HCT116 (cell line): ENCODE data around the gene FGF11. TPM values are rescaled to one million over a fixed set of nuclear protein-coding genes. Genes with fewer than 3 reads are reported as not detected.

Experiments
- ATAC-seq: fragments of 200-7000 bp; cut with Tn5 transposase; 2 replicates; pipeline ENCODE4 v1.9.1; 2020; ENCODE audit warnings: mild to moderate bottlenecking, moderate library complexity
- BruUV-seq: library from RNA; stranded (reverse); fragments of 400-500 nt; replicated peaks from 2 replicates; lab custom pipeline; 2021; lab: Mats Ljungman, UMichigan
- CTCF ChIA-PET: fragments of 300-600 bp; sonication (Branson Sonifier 250); formaldehyde crosslinking; loops from one replicate; lab custom pipeline; 2021; ENCODE audit warnings: antibody characterized with exemption; lab: Charles Lee
- POLR2A ChIA-PET: fragments of 300-600, 350-600 bp; sonication (Branson Sonifier 250); formaldehyde crosslinking; loops from one replicate; lab custom pipeline; 2021; ENCODE audit warnings: antibody characterized with exemption; lab: Charles Lee
- RAD21 ChIA-PET, 2 experiments: fragments of 300-600 bp; sonication (Branson Sonifier 250); formaldehyde crosslinking; loops; one replicate each; lab custom pipeline; 2023; ENCODE audit warnings: low total read pairs in 2 of 2; ENCODE audit not compliant: uncharacterized antibody in 2 of 2, unreplicated experiment in 2 of 2, low non-redundant PET in 1 of 2; lab: Charles Lee
- DNase-seq: peaks from one replicate; pipeline ENCODE4 v3.0.0-alpha.2; 2010; ENCODE audit warnings: low read depth, low spot score
- H2AFZ ChIP-seq: fragments of 200-600 bp; shearing (Covaris generic), sonication (generic); 2 replicates; pipeline ENCODE4 v1.6.1; 2017; ENCODE audit warnings: low read depth, mixed run types, mixed read lengths, antibody characterized with exemption, low read length; ENCODE audit not compliant: poor library complexity, severe bottlenecking
- H3K27ac ChIP-seq: 2 replicates; pipeline ENCODE4 v1.5.1; 2012; ENCODE audit warnings: low read depth, low read length
- H3K27me3 ChIP-seq: fragments of 200-600 bp; sonication (generic); 2 replicates; pipeline ENCODE4 v1.6.1; 2016; ENCODE audit warnings: mixed run types, low read length, mixed read lengths; ENCODE audit not compliant: insufficient read depth
- H3K36me3 ChIP-seq, 2 experiments: fragments of 200-500 bp in 1 of 2; fragments of 200-600 bp in 1 of 2; sonication (Bioruptor generic) in 1 of 2; sonication (generic) in 1 of 2; 2 replicates each; pipeline versions ENCODE4 v1.5.1 to v1.6.1; 2014 to 2016; ENCODE audit warnings: low read length in 2 of 2, inconsistent platforms in 1 of 2, mixed read lengths in 1 of 2, mixed run types in 1 of 2; ENCODE audit not compliant: insufficient read depth in 2 of 2, control insufficient read depth in 1 of 2
- H3K4me1 ChIP-seq, 2 experiments: fragments of 200-600 bp in 1 of 2; sonication (generic) in 1 of 2; 2 replicates each; pipeline versions ENCODE4 v1.5.1 to v1.6.1; 2012 to 2017; ENCODE audit warnings: low read length in 2 of 2, inconsistent platforms in 1 of 2, mild to moderate bottlenecking in 1 of 2, mixed read lengths in 1 of 2, mixed run types in 1 of 2, moderate library complexity in 1 of 2; ENCODE audit not compliant: insufficient read depth in 2 of 2, control insufficient read depth in 1 of 2
- H3K4me2 ChIP-seq: fragments of 200-600 bp; sonication (generic); 2 replicates; pipeline ENCODE4 v1.6.1; 2017; ENCODE audit warnings: mixed run types, low read length, mixed read lengths
- H3K4me3 ChIP-seq, 2 experiments: fragments of 200-600 bp in 1 of 2; sonication (generic) in 1 of 2; replicated peaks in 1 of 2; 2 replicates each; pipeline ENCODE4 v1.5.1; 2011 to 2016; ENCODE audit warnings: low read length in 2 of 2, control low read depth in 1 of 2, low read depth in 1 of 2, mild to moderate bottlenecking in 1 of 2, mixed read lengths in 1 of 2, mixed run types in 1 of 2
- H3K79me2 ChIP-seq: fragments of 200-600 bp; sonication (generic); 2 replicates; pipeline ENCODE4 v1.6.1; 2017; ENCODE audit warnings: mild to moderate bottlenecking, mixed run types, low read length, moderate library complexity, mixed read lengths; ENCODE audit not compliant: insufficient read depth
- H3K9ac ChIP-seq: fragments of 200-600 bp; sonication (generic); 2 replicates; pipeline ENCODE4 v1.6.1; 2016; ENCODE audit warnings: low read length, mixed read lengths
- H3K9me2 ChIP-seq: fragments of 200-600 bp; sonication (generic), shearing (Covaris generic); 2 replicates; pipeline ENCODE4 v1.6.1; 2017; ENCODE audit warnings: mixed run types, mild to moderate bottlenecking, moderate library complexity; ENCODE audit not compliant: insufficient read depth
- H3K9me3 ChIP-seq, 2 experiments: fragments of 200-500 bp in 1 of 2; fragments of 200-600 bp in 1 of 2; sonication (Bioruptor generic) in 1 of 2; sonication (generic) in 1 of 2; 2 replicates each; pipeline ENCODE4 v1.6.1; 2014 to 2017; ENCODE audit warnings: low read length in 2 of 2, mixed read lengths in 2 of 2, inconsistent platforms in 1 of 2, low read depth in 1 of 2, mild to moderate bottlenecking in 1 of 2, mixed run types in 1 of 2, moderate library complexity in 1 of 2; ENCODE audit not compliant: control insufficient read depth in 1 of 2, insufficient read depth in 1 of 2
- H4K20me1 ChIP-seq: fragments of 200-600 bp; sonication (generic), shearing (Covaris generic); 2 replicates; pipeline ENCODE4 v1.6.1; 2017; ENCODE audit warnings: mixed run types, mild to moderate bottlenecking, moderate library complexity; ENCODE audit not compliant: insufficient read depth
- CBX3 ChIP-seq: IDR thresholded peaks from 2 replicates; pipeline ENCODE4 v1.6.1; 2012; ENCODE audit warnings: low read depth
- ELF1 ChIP-seq: IDR thresholded peaks from 2 replicates; pipeline ENCODE4 v1.6.1; 2012; ENCODE audit warnings: low read depth, borderline replicate concordance
- FOSL1 ChIP-seq: IDR thresholded peaks from 2 replicates; pipeline ENCODE4 v1.6.1; 2012; ENCODE audit warnings: low read depth
- SRF ChIP-seq: IDR thresholded peaks from 2 replicates; pipeline ENCODE4 v1.6.1; 2012; ENCODE audit warnings: low read depth
- TCF7L2 ChIP-seq: IDR thresholded peaks from 2 replicates; pipeline ENCODE4 v1.7.0; 2011; ENCODE audit warnings: borderline replicate concordance, inconsistent platforms; ENCODE audit not compliant: insufficient read depth, insufficient read length; ENCODE audit errors: extremely low read depth
- ZFX ChIP-seq: fragments of 450-650 bp; IDR thresholded peaks from 2 replicates; pipeline ENCODE4 v1.6.1; 2017
- intact Hi-C: fragments of 100-400 bp; cut with micrococcal nuclease; formaldehyde crosslinking; loops from 2 replicates; pipeline ENCODE4 v1.10.0; 2022
- total RNA-seq: library from RNA; stranded (reverse); gene quantifications from one replicate; pipeline ENCODE4 v1.2.1, GENCODE V29; 2021; ENCODE audit not compliant: unreplicated experiment
- TF ChIP-seq, protein P1 (sequence below): IDR thresholded peaks from 2 replicates; pipeline ENCODE4 v1.6.1; 2012; ENCODE audit warnings: low read depth
- TF ChIP-seq, protein P2 (sequence below): IDR thresholded peaks from 2 replicates; pipeline ENCODE4 v1.6.1; 2012

Gene FGF11
- total RNA-seq, 1 experiment from 2014 or later, result 6.1 TPM

DNA sequence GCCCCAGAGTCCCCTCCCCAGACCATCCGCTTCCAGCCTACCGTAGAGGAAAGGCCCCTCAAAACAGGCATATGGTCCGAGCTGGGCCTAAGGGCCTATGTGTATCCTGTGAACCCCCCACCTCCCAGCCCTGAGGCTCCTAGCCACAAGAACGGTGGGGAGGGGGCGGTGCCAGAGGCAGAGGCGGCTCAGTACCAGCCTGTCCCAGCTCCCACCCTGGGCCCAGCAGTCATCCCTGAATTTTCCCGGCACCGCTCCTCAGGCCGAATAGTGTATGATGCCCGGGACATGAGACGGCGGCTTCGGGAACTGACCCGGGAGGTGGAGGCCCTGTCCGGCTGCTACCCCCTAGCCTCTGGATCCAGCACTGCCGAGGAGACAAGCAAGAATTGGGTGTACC, 18.1 kb upstream of the FGF11 start:
- RAD21 ChIA-PET, result no interaction called here
- Histone ChIP-seq H2AFZ (no peak overlapping the region), H3K4me3 (no peak overlapping the region), H3K9ac (no peak overlapping the region), H3K27me3 (no peaks in the 10 kb centered on the region), H3K4me2 (no peak overlapping the region), H3K4me1 (no peaks in the 10 kb centered on the region), H3K27ac (no peak overlapping the region), H3K36me3 (no peaks in the 10 kb centered on the region; a peak in 1 of 4 replicates), H3K9me2 (no peaks in the 10 kb centered on the region), H3K9me3 (no peaks in the 10 kb centered on the region), H4K20me1 (no peaks in the 10 kb centered on the region), H3K79me2 (no peaks in the 10 kb centered on the region)
- ATAC-seq, result no peak
- POLR2A ChIA-PET, result no interaction called here
- TF ChIP-seq SRF, result no peak
- TF ChIP-seq TCF7L2, result no peak
- TF ChIP-seq CBX3, result no peak
- TF ChIP-seq, protein P1, sequence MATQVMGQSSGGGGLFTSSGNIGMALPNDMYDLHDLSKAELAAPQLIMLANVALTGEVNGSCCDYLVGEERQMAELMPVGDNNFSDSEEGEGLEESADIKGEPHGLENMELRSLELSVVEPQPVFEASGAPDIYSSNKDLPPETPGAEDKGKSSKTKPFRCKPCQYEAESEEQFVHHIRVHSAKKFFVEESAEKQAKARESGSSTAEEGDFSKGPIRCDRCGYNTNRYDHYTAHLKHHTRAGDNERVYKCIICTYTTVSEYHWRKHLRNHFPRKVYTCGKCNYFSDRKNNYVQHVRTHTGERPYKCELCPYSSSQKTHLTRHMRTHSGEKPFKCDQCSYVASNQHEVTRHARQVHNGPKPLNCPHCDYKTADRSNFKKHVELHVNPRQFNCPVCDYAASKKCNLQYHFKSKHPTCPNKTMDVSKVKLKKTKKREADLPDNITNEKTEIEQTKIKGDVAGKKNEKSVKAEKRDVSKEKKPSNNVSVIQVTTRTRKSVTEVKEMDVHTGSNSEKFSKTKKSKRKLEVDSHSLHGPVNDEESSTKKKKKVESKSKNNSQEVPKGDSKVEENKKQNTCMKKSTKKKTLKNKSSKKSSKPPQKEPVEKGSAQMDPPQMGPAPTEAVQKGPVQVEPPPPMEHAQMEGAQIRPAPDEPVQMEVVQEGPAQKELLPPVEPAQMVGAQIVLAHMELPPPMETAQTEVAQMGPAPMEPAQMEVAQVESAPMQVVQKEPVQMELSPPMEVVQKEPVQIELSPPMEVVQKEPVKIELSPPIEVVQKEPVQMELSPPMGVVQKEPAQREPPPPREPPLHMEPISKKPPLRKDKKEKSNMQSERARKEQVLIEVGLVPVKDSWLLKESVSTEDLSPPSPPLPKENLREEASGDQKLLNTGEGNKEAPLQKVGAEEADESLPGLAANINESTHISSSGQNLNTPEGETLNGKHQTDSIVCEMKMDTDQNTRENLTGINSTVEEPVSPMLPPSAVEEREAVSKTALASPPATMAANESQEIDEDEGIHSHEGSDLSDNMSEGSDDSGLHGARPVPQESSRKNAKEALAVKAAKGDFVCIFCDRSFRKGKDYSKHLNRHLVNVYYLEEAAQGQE, result no peak
- TF ChIP-seq ZFX, result no peak
- no peak for TF ChIP-seq ELF1
- TF ChIP-seq, protein P2, sequence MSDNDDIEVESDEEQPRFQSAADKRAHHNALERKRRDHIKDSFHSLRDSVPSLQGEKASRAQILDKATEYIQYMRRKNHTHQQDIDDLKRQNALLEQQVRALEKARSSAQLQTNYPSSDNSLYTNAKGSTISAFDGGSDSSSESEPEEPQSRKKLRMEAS, result no peak
- no peak for TF ChIP-seq FOSL1
- intact Hi-C loops, result no loop called here
- no peak for DNase-seq
- CTCF ChIA-PET, result no interaction called here
- BruUV-seq, result no TSS peak
